NCI-H510A (cell line): Measurements from ENCODE around the gene KYNU.
"Not testable (repeated sequence)": the region's sequence is repeated elsewhere in the genome, so short reads cannot be mapped to it uniquely, and the experiment has no call there.

Experiments used
- DNase-seq: peaks from one replicate; lab custom pipeline; 2025; lab: John Stamatoyannopoulos, UW

Gene KYNU

DNA sequence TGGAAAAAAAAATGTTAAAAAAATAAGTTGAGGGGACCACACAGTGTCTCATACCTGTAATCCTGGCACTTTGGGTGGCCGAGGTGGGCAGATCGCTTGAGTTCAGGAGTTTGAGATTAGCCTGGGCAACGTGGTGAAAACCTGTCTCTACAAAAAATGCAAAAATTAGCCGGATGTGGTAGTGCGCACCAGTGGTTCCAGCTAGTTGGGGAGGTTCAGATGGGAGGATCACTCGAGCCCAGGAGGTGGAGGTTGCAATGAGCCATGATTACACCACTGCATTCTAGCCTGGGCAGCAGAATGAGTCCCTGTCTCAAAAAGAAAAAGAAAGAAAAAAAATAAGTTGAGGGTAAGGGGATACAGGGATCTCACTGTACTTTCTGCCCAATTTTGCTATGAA is 6.1 kb upstream of the KYNU start:
- DNase-seq: no peak

DNA sequence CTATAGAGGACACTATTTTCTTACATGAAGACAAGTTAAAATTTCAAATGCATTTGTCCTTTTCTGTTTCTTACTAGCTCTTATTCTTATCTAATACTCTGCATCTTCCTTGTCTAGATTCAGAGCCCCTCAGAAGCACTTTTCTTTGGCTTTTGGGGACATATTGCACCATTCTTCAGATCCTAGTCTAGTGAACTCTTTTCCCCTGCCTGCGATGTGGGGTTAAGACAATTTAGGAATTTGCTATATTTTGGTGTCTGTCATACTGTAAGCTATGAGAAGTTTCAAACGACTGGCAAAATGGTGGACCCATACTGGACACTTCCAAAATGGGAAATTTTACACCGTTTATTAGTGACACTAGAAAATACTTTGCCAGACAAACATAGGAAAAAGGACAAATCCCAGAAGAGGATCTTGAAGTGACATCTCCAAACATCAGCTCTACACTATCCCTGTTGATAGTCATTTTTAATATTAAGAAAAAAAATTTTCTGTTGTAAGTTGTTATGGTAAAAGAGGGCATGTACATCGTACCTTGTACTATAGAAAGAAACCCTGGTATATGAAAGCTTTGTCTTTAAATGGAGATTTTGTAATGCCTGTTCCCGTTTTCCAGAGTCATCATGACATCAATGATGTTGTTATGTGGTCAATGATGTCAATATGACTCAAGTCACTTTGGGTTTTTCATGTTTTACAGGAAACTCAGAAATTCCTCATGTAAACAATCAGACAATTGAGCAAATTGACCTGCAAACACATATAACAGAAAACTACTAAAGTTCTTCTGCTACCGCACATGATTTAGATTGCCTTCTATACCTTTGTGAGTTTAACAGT is 4.4 kb upstream of the KYNU start:
- DNase-seq: no peak

- DNase-seq: no peak
Measured at GRCh38 chr2:142873831-142874287, 3.6 kb upstream of the KYNU start.

DNA sequence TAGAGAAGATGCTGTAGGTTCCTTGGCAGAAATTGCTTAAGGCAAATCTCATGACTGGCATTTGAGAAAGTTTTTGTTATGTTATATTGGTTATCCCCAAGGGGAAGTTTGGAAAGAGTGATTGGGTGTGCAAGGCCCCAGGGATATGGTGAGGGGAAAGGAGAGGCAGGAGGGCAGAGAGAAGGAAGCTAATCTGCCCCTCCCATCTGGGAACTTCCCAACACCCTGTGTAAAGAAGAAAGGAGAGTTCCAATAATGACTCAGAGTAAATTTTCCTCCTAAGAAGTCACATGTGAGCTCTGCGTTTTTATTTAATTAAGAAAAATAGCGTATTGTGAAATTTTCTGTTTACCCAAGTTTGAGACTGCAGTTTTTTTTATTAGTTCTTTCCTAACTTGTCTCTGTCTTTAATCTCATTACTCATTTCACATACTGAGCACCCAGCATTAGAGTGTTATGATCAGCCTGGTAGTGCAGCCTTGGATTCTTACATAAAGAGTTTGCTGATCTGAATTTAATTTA is 3.1 kb upstream of the KYNU start:
- DNase-seq: no peak

- DNase-seq: no peak
Measured at GRCh38 chr2:142875010-142875409, 2.5 kb upstream of the KYNU start.

DNA sequence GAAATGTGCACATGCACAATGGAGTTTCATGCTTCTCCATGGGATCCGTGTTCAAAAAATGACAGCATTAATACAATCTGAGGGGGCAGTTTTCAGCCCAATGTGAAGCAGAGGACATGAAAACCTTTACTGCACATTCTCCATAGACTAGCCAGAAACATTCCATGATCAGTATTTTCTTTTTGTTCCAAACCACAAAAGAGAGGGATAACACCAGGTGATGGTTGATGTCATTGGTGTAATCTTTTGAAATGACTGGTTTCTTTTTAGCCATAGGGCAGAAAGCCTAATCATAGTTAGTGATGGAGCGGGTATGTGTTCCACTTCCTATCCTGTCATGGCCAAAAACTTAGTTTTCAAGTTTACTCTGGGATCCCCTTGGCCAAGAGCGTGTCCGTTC is 1.8 kb upstream of the KYNU start:
- DNase-seq: no peak

DNA sequence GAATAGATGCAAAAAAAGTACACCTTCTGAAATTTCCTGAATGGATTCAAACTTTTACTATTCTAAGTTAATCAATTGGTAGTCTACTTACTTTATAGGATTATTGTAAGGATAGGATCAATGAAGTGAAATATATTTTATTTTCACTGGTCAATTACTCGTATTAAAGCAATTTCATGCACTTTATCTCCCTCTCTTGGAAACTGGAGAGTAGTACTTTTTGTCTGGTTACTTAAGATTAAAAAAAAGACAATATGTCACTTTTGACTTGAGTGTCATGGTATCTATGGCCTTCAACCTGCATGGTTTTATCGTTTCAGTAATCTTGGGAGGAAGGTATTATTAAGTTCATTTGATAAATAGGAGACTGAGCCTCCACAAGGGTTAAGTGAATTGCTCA is 1.0 kb upstream of the KYNU start:
- DNase-seq: no peak

DNA sequence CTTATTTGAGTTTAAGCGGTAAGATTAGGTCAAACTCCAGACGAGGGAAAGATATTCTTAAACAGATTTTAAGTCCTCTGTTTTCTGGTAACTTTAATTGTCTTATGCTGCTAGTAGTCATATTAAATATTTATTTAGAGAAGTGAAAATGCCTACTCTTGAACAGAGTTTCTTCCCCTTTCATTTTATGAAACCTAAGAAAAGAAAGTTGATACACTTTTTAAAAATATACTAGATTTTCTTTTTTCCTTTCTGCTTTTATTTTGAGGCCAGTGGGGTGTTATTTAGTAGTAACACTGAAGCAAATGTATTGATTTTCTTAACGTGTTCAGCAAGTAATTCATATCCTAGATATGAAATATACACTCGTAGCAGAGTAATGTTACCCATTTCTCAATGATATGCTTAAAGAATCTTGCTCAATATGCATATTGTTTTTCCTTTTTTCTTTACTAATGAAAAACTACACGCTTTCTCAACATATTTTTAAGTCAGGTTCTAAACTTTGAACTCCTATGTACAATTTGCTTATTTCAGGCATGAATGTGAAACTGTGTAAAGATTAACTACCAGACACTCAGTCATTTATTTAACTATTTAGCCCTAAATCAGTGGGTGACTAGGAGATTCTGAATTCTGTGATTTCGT is 691 bp downstream of the KYNU start:
- DNase-seq: no peak

GRCh38 chr2:142879151-142879550 is 1.7 kb downstream of the KYNU start:
- DNase-seq: no peak

DNA sequence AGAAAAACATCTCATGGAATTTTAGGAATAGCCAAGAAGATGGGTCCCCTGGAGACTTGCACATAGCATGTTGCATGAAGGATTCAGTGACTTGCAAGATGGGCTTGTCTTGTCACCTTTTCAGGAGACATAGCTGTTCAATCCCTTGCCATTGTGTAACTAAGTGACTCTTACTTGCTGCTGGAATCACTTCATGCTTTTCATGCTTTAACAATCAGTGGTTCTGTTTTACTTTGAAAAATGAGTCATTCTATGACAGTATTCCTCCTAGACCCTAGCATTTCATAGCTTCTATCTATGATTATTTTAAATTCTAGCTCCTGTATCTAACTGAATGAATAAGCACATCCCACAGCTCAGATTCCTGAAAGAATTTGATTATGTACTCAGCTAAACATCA is 2.8 kb downstream of the KYNU start:
- no peak for DNase-seq

DNA sequence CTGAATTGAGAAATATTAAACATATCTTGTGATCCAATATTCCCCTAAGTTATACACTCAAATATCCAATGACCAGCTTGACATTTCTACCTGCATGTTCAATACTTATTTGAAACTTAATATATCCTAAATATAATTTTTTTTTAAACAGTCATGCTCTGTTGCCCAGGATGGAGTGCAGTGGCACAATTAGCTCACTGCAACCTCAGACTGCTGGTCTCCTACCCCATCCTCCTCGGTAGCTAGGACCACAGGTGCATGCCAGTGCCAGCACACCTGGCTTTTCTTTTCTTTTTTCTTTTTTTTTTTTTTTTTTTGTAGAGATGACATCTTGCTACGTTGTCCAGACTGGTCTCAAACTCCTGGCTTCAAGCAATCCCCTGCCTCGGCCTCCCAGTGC is 4.2 kb downstream of the KYNU start:
- DNase-seq: no peak

- not testable (repeated sequence) for DNase-seq
Measured at GRCh38 chr2:142882500-142882899, 5.0 kb downstream of the KYNU start.

DNA sequence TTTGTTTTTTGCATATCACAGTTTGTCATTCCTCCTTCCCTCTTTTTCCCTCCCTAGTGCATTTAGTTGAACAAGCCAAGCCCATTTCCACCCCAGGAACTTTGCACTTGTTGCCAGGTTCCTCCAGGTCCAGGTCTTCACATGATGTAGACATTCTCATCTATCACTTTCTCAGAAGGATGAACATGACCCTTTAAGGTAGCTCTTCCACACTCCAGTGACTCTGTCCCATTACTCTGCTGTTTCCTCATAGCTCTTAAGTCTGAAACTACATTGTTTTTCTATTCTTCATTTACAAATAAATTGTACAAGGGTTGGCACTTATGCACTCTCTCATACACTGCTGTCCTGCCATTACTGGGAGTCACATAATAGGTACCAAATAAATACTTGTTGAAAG is 6.1 kb downstream of the KYNU start:
- no peak for DNase-seq

DNA sequence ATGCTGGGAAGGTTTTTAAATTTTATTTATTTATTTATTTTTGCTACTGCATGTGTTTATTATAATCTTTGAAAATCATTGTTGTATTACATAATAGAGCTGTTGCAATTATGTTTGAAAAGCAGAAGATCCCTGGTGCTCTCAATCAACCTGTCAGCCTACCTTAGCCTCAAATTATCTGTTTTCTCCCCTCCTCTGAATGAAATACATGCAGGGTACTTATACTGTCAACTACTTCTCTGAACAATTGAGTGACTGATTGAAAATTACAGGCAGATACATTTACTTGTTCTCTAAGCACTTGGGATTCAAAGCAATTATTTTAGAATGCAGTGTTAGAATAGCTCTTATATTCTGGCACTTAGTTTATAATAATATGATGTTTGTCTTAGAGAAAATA is 8.1 kb downstream of the KYNU start:
- DNase-seq: no peak

DNA sequence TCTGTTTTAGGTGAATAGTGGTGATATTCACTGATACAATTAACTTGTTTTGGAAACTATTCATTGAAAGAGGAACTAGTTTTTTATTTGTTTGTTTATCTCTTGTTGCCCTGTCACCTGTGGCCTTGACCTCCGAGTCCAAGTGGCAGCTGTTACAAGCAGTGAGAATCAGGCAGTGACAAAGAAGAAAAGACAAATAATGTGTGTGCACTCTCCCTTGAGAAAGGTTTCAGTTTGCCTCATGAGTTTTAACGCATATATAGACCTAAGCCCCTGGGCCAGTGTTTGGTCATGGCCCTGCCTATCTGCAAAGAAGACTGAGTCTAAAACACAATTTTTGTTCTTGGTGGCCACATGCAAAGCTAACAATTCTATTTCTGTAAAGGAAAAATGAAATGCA is 15.3 kb downstream of the KYNU start:
- no peak for DNase-seq

- DNase-seq: no peak
Measured at GRCh38 chr2:142893241-142893640, 15.8 kb downstream of the KYNU start.

- no peak for DNase-seq
Measured at GRCh38 chr2:142897807-142898206, 20.3 kb downstream of the KYNU start.

DNA sequence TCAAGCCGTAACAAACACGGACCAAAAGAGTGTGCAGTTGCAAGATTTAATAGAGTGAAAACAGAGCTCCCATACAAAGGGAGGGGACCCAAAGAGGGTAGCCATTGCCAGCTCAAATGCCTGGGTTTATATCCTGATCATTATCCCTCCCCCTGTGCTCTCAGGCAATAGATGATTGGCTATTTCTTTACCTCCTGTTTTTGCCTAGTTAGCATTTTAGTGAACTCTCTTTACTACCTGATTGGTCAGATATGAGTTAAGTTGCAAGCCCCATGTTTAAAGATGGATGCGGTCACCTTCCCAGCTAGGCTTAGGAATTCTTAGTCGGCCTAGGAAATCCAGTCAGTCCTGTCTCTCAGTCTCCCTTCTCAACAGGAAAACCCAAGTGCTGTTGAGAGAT is 22.9 kb downstream of the KYNU start:
- not testable (repeated sequence) for DNase-seq

DNA sequence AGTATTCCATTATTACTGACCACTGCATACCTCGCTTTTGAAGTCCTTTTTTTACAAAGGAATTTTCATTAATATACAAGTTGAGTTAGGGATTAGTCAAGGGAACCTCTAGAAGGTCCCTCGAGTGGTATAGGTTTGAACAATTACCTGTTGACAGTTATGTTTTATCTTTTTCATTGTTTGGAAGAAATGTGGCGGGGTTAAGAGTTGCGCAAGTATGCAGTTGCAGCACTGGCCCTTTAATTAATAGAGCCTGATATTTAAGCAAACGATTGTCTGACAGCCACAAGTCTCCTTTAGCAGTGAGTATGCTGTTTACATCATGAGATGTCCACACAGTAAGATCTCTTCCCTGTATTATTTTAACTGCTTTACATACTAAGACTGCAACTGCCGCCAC is 24.3 kb downstream of the KYNU start:
- no peak for DNase-seq

- DNase-seq: not testable (repeated sequence)
Measured at GRCh38 chr2:142903726-142904125, 26.3 kb downstream of the KYNU start.

DNA sequence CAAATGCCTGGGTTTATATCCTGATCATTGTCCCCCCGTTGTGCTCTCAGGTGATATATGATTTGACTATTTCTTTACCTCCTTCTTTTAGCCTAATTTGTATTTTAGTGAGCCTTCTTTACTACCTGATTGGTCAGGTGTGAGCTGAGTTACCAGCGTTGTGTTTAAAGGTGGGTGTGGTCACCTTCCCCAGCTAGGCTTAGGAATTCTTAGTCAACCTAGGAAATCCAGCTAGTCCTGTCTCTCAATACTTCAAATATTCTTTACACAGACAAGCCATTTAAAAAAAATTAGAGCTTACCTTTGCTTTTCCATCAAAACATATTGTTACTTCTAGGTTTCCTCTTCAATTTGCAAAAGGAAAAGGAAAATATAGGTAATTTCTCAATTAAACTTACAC is 30.2 kb downstream of the KYNU start:
- DNase-seq: no peak

DNA sequence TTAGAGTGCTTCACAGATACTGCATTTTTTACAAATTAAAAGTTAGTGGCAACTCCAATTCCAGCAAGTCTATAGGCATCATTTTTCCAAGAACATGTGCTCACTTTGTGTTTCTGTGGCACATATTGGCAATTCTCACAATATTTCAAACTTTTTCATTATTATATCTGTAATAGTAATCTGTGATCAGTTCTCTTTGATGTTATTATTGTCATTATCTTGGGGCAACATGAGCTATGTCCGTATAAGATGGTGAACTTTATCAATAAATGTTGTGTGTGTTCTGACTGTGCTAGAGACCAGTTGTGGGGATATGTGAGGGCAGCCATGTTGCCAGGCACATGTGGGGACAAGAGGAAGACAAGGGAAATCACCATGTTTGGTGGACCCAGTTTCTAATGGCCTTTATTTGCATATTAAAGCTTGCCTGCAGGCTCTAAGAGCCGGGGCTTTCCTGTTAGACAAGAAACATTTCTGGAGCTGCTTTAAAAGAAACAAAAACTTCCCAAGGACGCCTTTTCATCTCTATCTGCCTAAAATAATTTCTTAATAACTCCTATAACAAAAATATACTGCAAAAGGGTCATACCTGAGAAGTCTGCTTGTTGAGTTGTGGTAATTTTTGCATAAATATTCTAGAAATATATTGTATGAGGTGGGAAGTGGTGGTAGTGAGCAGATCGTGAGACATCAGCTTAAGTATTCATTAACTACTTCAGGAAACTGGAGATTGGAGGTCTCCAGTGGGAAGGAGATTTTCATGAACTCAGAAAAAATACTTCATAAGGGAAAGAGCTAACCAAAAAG is 37.2 kb downstream of the KYNU start:
- DNase-seq: no peak

DNA sequence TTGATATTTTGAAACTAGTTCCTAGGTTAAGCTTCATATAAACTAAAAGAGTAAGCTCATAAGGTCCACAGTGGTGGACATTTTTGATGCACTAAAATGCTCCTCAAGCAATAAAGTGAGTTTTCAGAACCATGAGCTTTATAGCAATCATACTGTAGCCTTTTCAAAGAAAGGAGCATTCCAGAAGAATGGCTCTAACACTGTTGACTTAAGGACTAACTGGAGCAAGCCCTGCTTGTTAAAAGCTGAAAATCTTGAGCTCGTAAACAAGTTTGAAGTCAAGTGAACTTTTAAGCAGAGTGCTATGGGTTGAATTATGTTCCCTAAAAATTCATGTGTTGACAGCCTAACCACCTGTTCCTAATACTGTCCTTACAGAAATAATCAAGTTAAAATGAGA is 38.0 kb downstream of the KYNU start:
- DNase-seq: no peak
